Measurements from ENCODE around the gene COG2. TPM values are rescaled to one million over a fixed set of nuclear protein-coding genes. Genes with fewer than 3 reads are reported as not detected.
"Not testable (repeated sequence)": the region's sequence is repeated elsewhere in the genome, so short reads cannot be mapped to it uniquely, and the experiment has no call there.

COG2 gene
- total RNA-seq, 2 donors from 2014 or later = 11.6 to 28.9 TPM

- no peak for ATAC-seq (replicated peaks)
- H3K27ac Mint-ChIP-seq = no peak overlapping the region
- no peaks in the 10 kb centered on the region for H3K9me3 Mint-ChIP-seq
- no peaks in the 10 kb centered on the region for H3K4me1 Mint-ChIP-seq
- no peaks in the 10 kb centered on the region for H3K27me3 Mint-ChIP-seq
- peaks cover 42% of the 10 kb centered on the region for H3K36me3 Mint-ChIP-seq (ENCODE audit: low read depth)
- H3K4me3 Mint-ChIP-seq = no peak overlapping the region
These were observed 52.7 kb downstream of the COG2 start for GRCh38 chr1:230694991-230695390.

- no peaks in the 10 kb centered on the region for H3K27me3 Mint-ChIP-seq
These were observed 53.9 kb downstream of the COG2 start for GRCh38 chr1:230696218-230696617.

GRCh38 chr1:230696722-230697437 is 54.6 kb downstream of the COG2 start:
- H3K36me3 Mint-ChIP-seq (ENCODE audit: low read depth) = peaks cover 24% of the 10 kb centered on the region
- no peaks in the 10 kb centered on the region for H3K4me1 Mint-ChIP-seq
- H3K4me3 Mint-ChIP-seq = no peak overlapping the region
- no peak overlapping the region for H3K27ac Mint-ChIP-seq
- H3K27me3 Mint-ChIP-seq = no peaks in the 10 kb centered on the region
- ATAC-seq (replicated peaks) = no peak
- no peaks in the 10 kb centered on the region for H3K9me3 Mint-ChIP-seq

More at GRCh38 chr1:230696218-230696617, 53.9 kb downstream of the COG2 start:
- H3K9me3 Mint-ChIP-seq = no peaks in the 10 kb centered on the region
- H3K36me3 Mint-ChIP-seq (ENCODE audit: low read depth) = peaks cover 31% of the 10 kb centered on the region
- H3K4me3 Mint-ChIP-seq = no peak overlapping the region
- ATAC-seq (replicated peaks) = no peak
- no peak overlapping the region for H3K27ac Mint-ChIP-seq
- no peaks in the 10 kb centered on the region for H3K4me1 Mint-ChIP-seq

- no peak overlapping the region for H3K27ac Mint-ChIP-seq
- H3K4me3 Mint-ChIP-seq = no peak overlapping the region
- H3K27me3 Mint-ChIP-seq = no peaks in the 10 kb centered on the region
- no peak for ATAC-seq (replicated peaks)
- peaks cover 12% of the 10 kb centered on the region for H3K36me3 Mint-ChIP-seq (ENCODE audit: low read depth)
- no peaks in the 10 kb centered on the region for H3K9me3 Mint-ChIP-seq
- H3K4me1 Mint-ChIP-seq = no peaks in the 10 kb centered on the region
These were observed 55.8 kb downstream of the COG2 start for GRCh38 chr1:230698130-230698529.

GRCh38 chr1:230698964-230699363 is 56.7 kb downstream of the COG2 start:
- H3K36me3 Mint-ChIP-seq (ENCODE audit: low read depth); H3K4me3 Mint-ChIP-seq; H3K4me1 Mint-ChIP-seq; ATAC-seq (replicated peaks); H3K9me3 Mint-ChIP-seq; H3K27me3 Mint-ChIP-seq: not testable (repeated sequence)
- H3K27ac Mint-ChIP-seq = peak overlapping the region; percentile 33

- no peaks in the 10 kb centered on the region for H3K27me3 Mint-ChIP-seq
- ATAC-seq (replicated peaks) = no peak
- H3K4me1 Mint-ChIP-seq = no peaks in the 10 kb centered on the region
- H3K4me3 Mint-ChIP-seq = no peak overlapping the region
- H3K36me3 Mint-ChIP-seq (ENCODE audit: low read depth) = no peaks in the 10 kb centered on the region
- H3K27ac Mint-ChIP-seq = peak overlapping the region; percentile 33
- H3K9me3 Mint-ChIP-seq = no peaks in the 10 kb centered on the region
These were observed 57.4 kb downstream of the COG2 start for GRCh38 chr1:230699716-230700115.

- Mint-ChIP-seq H3K4me1 (no peaks in the 10 kb centered on the region), H3K9me3 (no peaks in the 10 kb centered on the region), H3K4me3 (no peak overlapping the region), H3K36me3 (ENCODE audit: low read depth) (no peaks in the 10 kb centered on the region), H3K27me3 (no peaks in the 10 kb centered on the region), H3K27ac (no peak overlapping the region)
- no peak for ATAC-seq (replicated peaks)
These were observed 57.9 kb downstream of the COG2 start for GRCh38 chr1:230700132-230700531.

GRCh38 chr1:230701434-230701833 is 59.2 kb downstream of the COG2 start:
- no peaks in the 10 kb centered on the region for H3K27me3 Mint-ChIP-seq
- H3K9me3 Mint-ChIP-seq = no peaks in the 10 kb centered on the region
- no peak overlapping the region for H3K27ac Mint-ChIP-seq
- H3K36me3 Mint-ChIP-seq (ENCODE audit: low read depth) = no peaks in the 10 kb centered on the region
- no peak overlapping the region for H3K4me3 Mint-ChIP-seq
- no peaks in the 10 kb centered on the region for H3K4me1 Mint-ChIP-seq
- no peak for ATAC-seq (replicated peaks)

- no peak overlapping the region for H3K4me3 Mint-ChIP-seq
These were observed 59.9 kb downstream of the COG2 start for GRCh38 chr1:230701895-230702768.

GRCh38 chr1:230702934-230703678 is 60.8 kb downstream of the COG2 start:
- no peak for ATAC-seq (replicated peaks)
- Mint-ChIP-seq H3K9me3 (no peaks in the 10 kb centered on the region), H3K36me3 (ENCODE audit: low read depth) (no peaks in the 10 kb centered on the region), H3K27ac (no peak overlapping the region), H3K4me1 (peaks cover 5% of the 10 kb centered on the region), H3K4me3 (no peak overlapping the region), H3K27me3 (peaks cover 3% of the 10 kb centered on the region)

More at GRCh38 chr1:230701895-230702768, 59.9 kb downstream of the COG2 start:
- no peaks in the 10 kb centered on the region for H3K4me1 Mint-ChIP-seq
- no peaks in the 10 kb centered on the region for H3K36me3 Mint-ChIP-seq (ENCODE audit: low read depth)
- no peak overlapping the region for H3K27ac Mint-ChIP-seq
- no peaks in the 10 kb centered on the region for H3K27me3 Mint-ChIP-seq
- ATAC-seq (replicated peaks) = no peak
- no peaks in the 10 kb centered on the region for H3K9me3 Mint-ChIP-seq

- ATAC-seq (replicated peaks) = no peak
- H3K36me3 Mint-ChIP-seq (ENCODE audit: low read depth) = no peaks in the 10 kb centered on the region
- H3K9me3 Mint-ChIP-seq = no peaks in the 10 kb centered on the region
- no peak overlapping the region for H3K4me3 Mint-ChIP-seq
- peaks cover 5% of the 10 kb centered on the region for H3K4me1 Mint-ChIP-seq
- no peak overlapping the region for H3K27ac Mint-ChIP-seq
- H3K27me3 Mint-ChIP-seq = peaks cover 3% of the 10 kb centered on the region
These were observed 61.6 kb downstream of the COG2 start for GRCh38 chr1:230703679-230704385.

- H3K9me3 Mint-ChIP-seq = no peaks in the 10 kb centered on the region
- H3K27ac Mint-ChIP-seq = no peak overlapping the region
- no peaks in the 10 kb centered on the region for H3K36me3 Mint-ChIP-seq (ENCODE audit: low read depth)
- H3K4me1 Mint-ChIP-seq = peaks cover 5% of the 10 kb centered on the region
- no peak overlapping the region for H3K4me3 Mint-ChIP-seq
- H3K27me3 Mint-ChIP-seq = peaks cover 3% of the 10 kb centered on the region
- no peak for ATAC-seq (replicated peaks)
These were observed 62.5 kb downstream of the COG2 start for GRCh38 chr1:230704830-230705229.

- Mint-ChIP-seq H3K4me3 (no peak overlapping the region), H3K36me3 (ENCODE audit: low read depth) (no peaks in the 10 kb centered on the region), H3K4me1 (peaks cover 5% of the 10 kb centered on the region), H3K9me3 (no peaks in the 10 kb centered on the region), H3K27me3 (peaks cover 3% of the 10 kb centered on the region), H3K27ac (no peak overlapping the region)
- ATAC-seq (replicated peaks) = no peak
These were observed 63.2 kb downstream of the COG2 start for GRCh38 chr1:230705289-230706019.

Measured in activated T-helper 17 cell treated with anti-CD3 and anti-CD28 coated beads, Interleukin-2, amount 50 U/mL, for 72 hours (primary cell).